ENCODE measurements around the gene MAP7. TPM values are rescaled to one million over a fixed set of nuclear protein-coding genes. Genes with fewer than 3 reads are reported as not detected.

Gene MAP7
- total RNA-seq, 4 donors from 2014 or later: 40.6 to 61.3 (median 46.6) TPM

- no peaks in the 10 kb centered on the region for H3K9me3 ChIP-seq
- no peaks in the 10 kb centered on the region for H3K27me3 ChIP-seq
- DNase-seq: no peak
- 80 to 87% methylated on average over 1 to 4 of the region's 4 CpGs for WGBS, 2 donors (ENCODE audit: low coverage in 1 of 2)
- in situ Hi-C loops (cut with MboI; ENCODE audit: low pct_ligation_motif_present in 1 of 4, low pct_unique_long_range_greater_than_20kb in 1 of 4, low sequenced_read_pairs in 3 of 4): no loop called here
- intact Hi-C loops (cut with DNase I; ENCODE audit: low total_unique reads): no loop called here
- no peak overlapping the region for H3K4me3 ChIP-seq
- H3K36me3 ChIP-seq: no peaks in the 10 kb centered on the region
- peaks cover 0 to 22% (median 0%) of the 10 kb centered on the region in 4 donors for H3K4me1 ChIP-seq
- no peak overlapping the region for H3K27ac ChIP-seq
- TF ChIP-seq POLR2A (IDR thresholded peaks at IDR 0.05): no peak
- TF ChIP-seq, protein P1, sequence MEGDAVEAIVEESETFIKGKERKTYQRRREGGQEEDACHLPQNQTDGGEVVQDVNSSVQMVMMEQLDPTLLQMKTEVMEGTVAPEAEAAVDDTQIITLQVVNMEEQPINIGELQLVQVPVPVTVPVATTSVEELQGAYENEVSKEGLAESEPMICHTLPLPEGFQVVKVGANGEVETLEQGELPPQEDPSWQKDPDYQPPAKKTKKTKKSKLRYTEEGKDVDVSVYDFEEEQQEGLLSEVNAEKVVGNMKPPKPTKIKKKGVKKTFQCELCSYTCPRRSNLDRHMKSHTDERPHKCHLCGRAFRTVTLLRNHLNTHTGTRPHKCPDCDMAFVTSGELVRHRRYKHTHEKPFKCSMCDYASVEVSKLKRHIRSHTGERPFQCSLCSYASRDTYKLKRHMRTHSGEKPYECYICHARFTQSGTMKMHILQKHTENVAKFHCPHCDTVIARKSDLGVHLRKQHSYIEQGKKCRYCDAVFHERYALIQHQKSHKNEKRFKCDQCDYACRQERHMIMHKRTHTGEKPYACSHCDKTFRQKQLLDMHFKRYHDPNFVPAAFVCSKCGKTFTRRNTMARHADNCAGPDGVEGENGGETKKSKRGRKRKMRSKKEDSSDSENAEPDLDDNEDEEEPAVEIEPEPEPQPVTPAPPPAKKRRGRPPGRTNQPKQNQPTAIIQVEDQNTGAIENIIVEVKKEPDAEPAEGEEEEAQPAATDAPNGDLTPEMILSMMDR (IDR thresholded peaks at IDR 0.05): no peak
- TF ChIP-seq EP300 (IDR thresholded peaks at IDR 0.05; ENCODE audit: low read depth): no peak
- TF ChIP-seq POLR2AphosphoS5 (IDR thresholded peaks at IDR 0.05): no peak
Observed at GRCh38 chr6:136464874-136465273, 85.3 kb downstream of the MAP7 start.

GRCh38 chr6:136464148-136464547 is 86.1 kb downstream of the MAP7 start:
- Histone ChIP-seq H3K4me1 (peaks cover 0 to 22% (median 0%) of the 10 kb centered on the region in 4 donors), H3K27me3 (no peaks in the 10 kb centered on the region), H3K9me3 (no peaks in the 10 kb centered on the region), H3K27ac (no peak overlapping the region), H3K4me3 (no peak overlapping the region), H3K36me3 (no peaks in the 10 kb centered on the region)
- 71 to 88% methylated on average over 2 of the region's 2 CpGs for WGBS, 2 donors (ENCODE audit: low coverage in 1 of 2)
- TF ChIP-seq EP300 (IDR thresholded peaks at IDR 0.05; ENCODE audit: low read depth): no peak
- TF ChIP-seq, protein P1 (IDR thresholded peaks at IDR 0.05): no peak
- no peak for TF ChIP-seq POLR2AphosphoS5 (IDR thresholded peaks at IDR 0.05)
- no peak for TF ChIP-seq POLR2A (IDR thresholded peaks at IDR 0.05)
- in situ Hi-C loops (cut with MboI; ENCODE audit: low pct_ligation_motif_present in 1 of 4, low pct_unique_long_range_greater_than_20kb in 1 of 4, low sequenced_read_pairs in 3 of 4) (no loop called here), intact Hi-C loops (cut with DNase I; ENCODE audit: low total_unique reads) (no loop called here)
- no peak for DNase-seq

DNA sequence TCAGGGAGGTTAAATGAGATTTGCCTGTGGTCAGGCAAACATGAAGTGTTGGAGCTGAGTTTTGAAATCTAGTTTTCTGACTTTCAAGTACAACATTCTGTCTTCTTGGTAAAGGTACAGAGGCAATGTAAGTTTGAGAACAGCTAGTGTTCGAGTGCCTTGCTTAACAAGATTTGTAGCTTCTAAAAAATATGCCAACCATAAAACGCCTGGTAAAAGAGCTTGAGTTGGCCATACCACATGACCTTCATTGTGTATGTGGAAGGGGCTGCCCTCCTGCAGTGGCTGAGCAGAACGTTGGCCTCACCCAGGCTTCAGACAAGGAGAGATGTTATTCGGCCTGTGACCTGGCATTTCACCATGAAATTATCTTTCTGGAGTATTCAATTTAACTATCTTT is 86.5 kb downstream of the MAP7 start:
- WGBS, 2 donors (ENCODE audit: low coverage in 1 of 2): 61 to 70% methylated on average over 4 of the region's 4 CpGs
- Histone ChIP-seq H3K27me3 (no peaks in the 10 kb centered on the region), H3K4me3 (no peak overlapping the region), H3K9me3 (no peaks in the 10 kb centered on the region), H3K27ac (no peak overlapping the region), H3K36me3 (no peaks in the 10 kb centered on the region), H3K4me1 (peaks cover 0 to 22% (median 0%) of the 10 kb centered on the region in 4 donors)
- in situ Hi-C loops (cut with MboI; ENCODE audit: low pct_ligation_motif_present in 1 of 4, low pct_unique_long_range_greater_than_20kb in 1 of 4, low sequenced_read_pairs in 3 of 4) (no loop called here), intact Hi-C loops (cut with DNase I; ENCODE audit: low total_unique reads) (no loop called here)
- DNase-seq: no peak
- no peak for TF ChIP-seq POLR2AphosphoS5 (IDR thresholded peaks at IDR 0.05)
- no peak for TF ChIP-seq EP300 (IDR thresholded peaks at IDR 0.05; ENCODE audit: low read depth)
- TF ChIP-seq, protein P1 (IDR thresholded peaks at IDR 0.05): no peak
- no peak for TF ChIP-seq POLR2A (IDR thresholded peaks at IDR 0.05)

GRCh38 chr6:136446579-136447187 is 103.5 kb downstream of the MAP7 start:
- 65 to 90% methylated on average over 2 of the region's 2 CpGs for WGBS, 2 donors (ENCODE audit: low coverage in 1 of 2)
- in situ Hi-C loops (cut with MboI; ENCODE audit: low pct_ligation_motif_present in 1 of 4, low pct_unique_long_range_greater_than_20kb in 1 of 4, low sequenced_read_pairs in 3 of 4): no loop called here

More at GRCh38 chr6:136446579-136447187, 103.5 kb downstream of the MAP7 start:
- TF ChIP-seq, protein P1 (IDR thresholded peaks at IDR 0.05): no peak
- TF ChIP-seq EP300 (IDR thresholded peaks at IDR 0.05; ENCODE audit: low read depth) (no peak), POLR2A (IDR thresholded peaks at IDR 0.05) (no peak), POLR2AphosphoS5 (IDR thresholded peaks at IDR 0.05) (no peak)
- no peak for DNase-seq
- no peak overlapping the region for H3K4me3 ChIP-seq
- intact Hi-C loops (cut with DNase I; ENCODE audit: low total_unique reads): no loop called here
- H3K9me3 ChIP-seq: peaks cover 0 to 7% of the 10 kb centered on the region in 2 donors
- no peaks in the 10 kb centered on the region for H3K27me3 ChIP-seq
- no peak overlapping the region for H3K27ac ChIP-seq
- no peaks in the 10 kb centered on the region for H3K36me3 ChIP-seq
- H3K4me1 ChIP-seq: peaks cover 0 to 33% (median 6%) of the 10 kb centered on the region in 4 donors

Data from transverse colon (tissue), 4 donors.